Jurkat, Clone E6-1 (cell line): ENCODE data around the gene SNAI3.

Experiments
- DNase-seq: peaks from one replicate; pipeline ENCODE4 v3.0.0-alpha.2; 2011; ENCODE audit warnings: low read depth, low spot score
- H3K4me3 ChIP-seq: 2 replicates; pipeline ENCODE4 v1.5.1; 2011; ENCODE audit warnings: mild to moderate bottlenecking, low read length, control low read depth, moderate library complexity

Gene SNAI3

DNA sequence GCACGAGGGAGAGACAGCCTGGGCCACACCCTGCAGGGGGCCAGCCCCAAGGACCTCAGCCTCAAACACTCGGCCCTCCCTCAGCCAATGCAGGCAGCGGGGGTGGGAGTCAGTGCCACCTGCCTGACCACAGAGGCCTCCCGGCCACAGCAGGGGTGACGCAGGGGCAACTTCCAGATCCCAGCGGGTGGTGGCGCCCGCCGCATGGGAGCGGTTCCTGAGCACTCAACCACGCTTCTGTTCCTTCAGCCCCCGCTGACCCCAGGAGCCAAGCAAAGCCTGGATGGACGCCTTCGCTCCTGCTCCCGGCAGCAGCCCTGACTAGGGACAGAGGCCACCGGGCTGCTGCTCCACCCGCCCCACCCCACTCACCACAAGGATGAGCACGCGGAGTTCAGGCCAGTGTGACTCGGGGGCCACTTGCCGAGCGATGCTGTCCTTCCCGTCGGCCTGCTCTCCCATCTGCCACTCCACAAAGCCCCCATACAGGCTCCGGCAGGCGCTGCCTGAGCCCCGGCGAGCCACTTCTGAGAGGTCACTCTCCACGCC is 30.5 kb downstream of the SNAI3 start:
- DNase-seq: no peak
- H3K4me3 ChIP-seq: no peak overlapping the region

GRCh38 chr16:88655053-88655732 is 31.1 kb downstream of the SNAI3 start:
- no peak overlapping the region for H3K4me3 ChIP-seq
- DNase-seq: no peak

DNA sequence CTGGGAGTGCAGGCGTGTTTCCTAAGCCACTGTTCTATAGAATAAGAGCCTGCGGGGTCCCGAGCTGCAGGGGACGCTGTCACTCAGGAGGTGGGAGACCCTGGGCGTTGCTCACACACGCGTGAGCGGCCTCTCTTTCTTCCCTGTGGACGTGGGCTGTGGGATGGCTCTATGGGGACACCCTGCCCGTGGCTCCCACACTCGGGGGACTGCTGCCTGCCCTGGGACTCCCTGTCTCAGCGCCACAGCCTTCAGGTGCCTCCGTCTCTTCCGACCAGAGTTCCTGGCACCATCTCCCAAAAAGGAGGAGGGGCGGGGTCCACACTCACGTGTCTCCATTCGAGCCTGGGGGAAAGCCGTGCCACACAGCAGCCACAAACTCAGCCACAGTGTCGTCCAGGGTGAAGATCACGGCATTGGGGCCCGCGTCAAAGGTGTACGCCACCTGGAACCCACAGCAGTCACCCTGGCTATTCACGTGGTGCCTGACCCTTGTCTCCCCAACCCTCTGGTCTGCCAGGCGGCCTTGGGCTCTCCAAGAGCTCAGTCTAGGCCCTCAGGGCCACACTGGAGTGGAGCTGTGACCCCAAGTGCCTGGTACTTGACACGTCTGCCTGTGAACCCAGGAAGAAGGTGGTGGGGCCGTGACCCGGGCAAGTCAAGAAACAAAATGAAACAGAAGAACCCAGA is 31.8 kb downstream of the SNAI3 start:
- no peak overlapping the region for H3K4me3 ChIP-seq
- DNase-seq: no peak

DNA sequence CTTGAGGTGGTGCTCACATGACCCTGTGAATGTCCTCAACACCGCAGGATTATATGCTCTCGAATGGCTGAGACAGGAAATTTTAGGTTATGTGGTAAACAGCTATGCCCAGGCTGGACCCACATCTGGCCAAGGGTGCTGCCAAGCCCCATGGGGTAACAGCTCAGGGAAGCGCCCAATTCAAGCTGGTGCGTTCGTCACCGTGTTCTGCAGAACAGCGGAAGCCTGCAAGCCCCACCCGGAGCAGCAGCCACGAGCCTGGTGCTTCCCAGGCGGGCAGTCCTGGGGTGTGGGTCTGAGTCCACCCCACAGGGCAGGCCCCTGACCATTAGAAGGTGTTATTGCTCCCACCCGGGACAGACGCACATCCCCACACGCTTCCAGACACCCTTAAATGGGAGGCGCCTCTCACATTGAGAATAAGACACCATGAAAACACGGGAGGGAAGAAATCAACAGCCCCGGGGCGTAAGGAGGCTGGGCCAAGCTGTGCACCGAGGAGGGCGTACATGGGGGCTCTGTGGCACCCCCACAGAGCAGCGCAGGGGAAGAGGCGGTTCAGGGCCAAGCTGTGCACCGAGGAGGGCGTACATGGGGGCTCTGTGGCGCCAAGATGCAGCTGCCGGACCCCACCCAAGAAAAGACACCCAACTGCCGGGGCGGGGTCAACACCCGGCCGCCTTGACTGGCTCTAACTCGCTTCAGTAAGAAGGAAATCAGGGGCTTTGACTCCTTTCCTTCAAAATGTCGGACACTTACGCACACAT is 32.5 kb downstream of the SNAI3 start:
- DNase-seq: no peak
- no peak overlapping the region for H3K4me3 ChIP-seq

GRCh38 chr16:88653101-88653500 is 33.2 kb downstream of the SNAI3 start:
- DNase-seq: no peak
- no peak overlapping the region for H3K4me3 ChIP-seq

GRCh38 chr16:88652762-88653063 is 33.6 kb downstream of the SNAI3 start:
- DNase-seq: no peak
- no peak overlapping the region for H3K4me3 ChIP-seq

GRCh38 chr16:88651989-88652761 is 34.1 kb downstream of the SNAI3 start:
- H3K4me3 ChIP-seq: no peak overlapping the region
- no peak for DNase-seq

DNA sequence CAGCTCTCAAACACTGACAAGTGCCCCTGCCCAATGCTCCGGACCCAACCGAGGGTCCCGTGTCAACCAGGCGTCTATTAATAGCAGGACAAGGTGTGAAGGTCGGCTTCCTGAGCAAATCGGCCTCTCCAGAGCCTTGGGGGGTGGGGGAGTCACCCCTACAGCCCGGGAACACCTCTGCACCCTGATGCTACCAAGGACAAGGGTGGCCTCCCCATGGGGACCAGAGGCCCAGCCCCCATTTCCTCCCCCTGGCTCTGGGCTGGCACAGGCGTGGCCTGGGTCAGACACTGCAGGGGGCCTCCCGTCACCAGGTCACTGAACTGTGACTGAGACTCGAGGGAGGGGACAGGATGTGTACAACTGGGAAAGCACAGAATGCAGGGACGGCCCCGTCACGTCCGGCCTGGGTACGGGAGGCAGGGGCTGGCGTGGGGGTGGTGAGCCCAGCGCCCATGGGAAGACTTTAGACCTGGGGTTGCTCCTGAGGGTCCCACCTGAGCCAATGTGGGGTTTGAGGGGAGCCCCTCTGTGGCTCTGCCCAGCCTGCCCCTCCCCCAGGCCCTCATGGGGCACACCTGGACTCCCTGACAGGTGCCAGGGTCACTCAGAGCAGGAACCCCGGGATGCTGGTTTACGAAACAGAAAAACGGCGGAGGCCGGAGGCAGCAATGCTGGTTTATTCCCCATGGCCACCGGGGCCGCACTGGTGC is 34.9 kb downstream of the SNAI3 start:
- H3K4me3 ChIP-seq: peak overlapping the region; percentile 79
- no peak for DNase-seq

- H3K4me3 ChIP-seq: peak within 1 kb of the TSS; percentile 79
- peak; percentile 45 for DNase-seq
Observed at GRCh38 chr16:88650749-88651275, 35.5 kb downstream of the SNAI3 start, which contains the start of gene CYBA. Gene CYBA (minus strand): TSS chr16:88651053. CDS start chr16:88651013, 40 bp downstream.

- peak overlapping the region; percentile 79 for H3K4me3 ChIP-seq
- DNase-seq: no peak
Observed at GRCh38 chr16:88649924-88650748, 36.2 kb downstream of the SNAI3 start.

GRCh38 chr16:88649195-88649923 is 36.9 kb downstream of the SNAI3 start:
- DNase-seq: no peak
- H3K4me3 ChIP-seq: peak overlapping the region; percentile 79; the same call in 1 of the 2 replicates

- H3K4me3 ChIP-seq: no peak overlapping the region
- no peak for DNase-seq
Observed at GRCh38 chr16:88647178-88648070, 38.9 kb downstream of the SNAI3 start.

DNA sequence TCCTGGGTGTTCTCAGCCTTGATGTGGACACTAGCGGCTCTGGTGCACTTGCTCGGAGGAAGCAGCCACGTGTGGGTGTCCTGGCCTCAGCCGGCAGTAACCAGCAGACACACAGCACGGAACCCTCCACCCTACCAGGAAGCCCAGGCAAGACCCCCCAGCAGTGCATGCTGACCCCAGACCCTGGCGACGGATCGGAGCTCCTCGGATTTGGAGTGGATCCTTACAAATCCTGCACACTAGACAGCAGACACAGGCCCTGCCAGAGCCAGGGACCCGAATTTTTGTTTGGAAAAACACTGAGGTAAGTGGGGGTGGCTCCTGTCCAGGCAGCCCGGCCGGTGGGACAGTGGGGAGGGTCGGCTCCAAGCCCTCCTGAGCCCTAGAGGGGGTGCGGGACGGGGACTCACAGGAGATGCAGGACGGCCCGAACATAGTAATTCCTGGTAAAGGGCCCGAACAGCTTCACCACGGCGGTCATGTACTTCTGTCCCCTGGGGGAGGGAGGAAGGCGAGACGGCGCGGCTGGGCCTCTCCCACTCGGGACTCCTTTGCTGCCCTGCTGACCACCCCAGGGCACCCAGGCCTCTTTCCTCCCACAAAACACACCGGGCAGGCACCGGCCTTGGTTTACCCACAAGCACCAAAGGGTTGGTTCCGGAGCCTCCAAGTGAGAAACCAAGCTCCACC is 39.8 kb downstream of the SNAI3 start:
- no peak overlapping the region for H3K4me3 ChIP-seq
- DNase-seq: no peak

- DNase-seq: no peak
Observed at GRCh38 chr16:88645941-88646340, 40.4 kb downstream of the SNAI3 start.

GRCh38 chr16:88645455-88645854 is 40.9 kb downstream of the SNAI3 start:
- no peak overlapping the region for H3K4me3 ChIP-seq
- no peak for DNase-seq

More at GRCh38 chr16:88645941-88646340, 40.4 kb downstream of the SNAI3 start:
- no peak overlapping the region for H3K4me3 ChIP-seq

DNA sequence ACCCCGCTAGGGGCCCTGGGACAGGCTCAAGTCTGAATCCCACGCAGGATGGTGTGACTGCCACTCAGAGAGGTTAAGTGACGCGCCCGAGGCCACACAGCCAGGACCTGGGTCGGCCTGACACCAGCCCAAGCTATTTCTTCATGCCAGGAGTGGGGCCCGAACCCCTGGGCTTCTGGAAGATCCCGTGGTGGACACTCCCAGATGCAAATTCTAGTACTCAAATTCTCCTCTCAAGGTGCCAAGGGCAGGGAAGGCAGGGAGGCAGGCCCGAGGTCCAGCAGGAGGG is 42.7 kb downstream of the SNAI3 start:
- no peak overlapping the region for H3K4me3 ChIP-seq
- no peak for DNase-seq
